Stomach smooth muscle (tissue), 2 donors: Measurements from ENCODE around the gene IRF9.
A peak's percentile ranks its signal among the peaks of the same experiment; 100 is the strongest.
"Not testable (repeated sequence)": the region's sequence is repeated elsewhere in the genome, so short reads cannot be mapped to it uniquely, and the experiment has no call there.

ENCODE experiments used
- H3K27ac ChIP-seq: one replicate; pipeline ENCODE4 v1.7.0; 2013; ENCODE audit warnings: mild to moderate bottlenecking, low read length, inconsistent platforms
- H3K27me3 ChIP-seq, 2 donors: one replicate each; pipeline ENCODE4 v1.7.0; 2013; ENCODE audit warnings: low read length in 2 of 2; ENCODE audit not compliant: insufficient read depth in 2 of 2, control insufficient read depth in 1 of 2
- H3K36me3 ChIP-seq, 2 donors: one replicate each; pipeline ENCODE4 v1.7.0; 2013; ENCODE audit warnings: low read length in 2 of 2; ENCODE audit not compliant: control insufficient read depth in 2 of 2, insufficient read depth in 2 of 2
- H3K4me1 ChIP-seq: one replicate; pipeline ENCODE4 v1.7.0; 2013; ENCODE audit warnings: low read length; ENCODE audit not compliant: control insufficient read depth, insufficient read depth
- H3K4me3 ChIP-seq, 2 donors: one replicate each; pipeline ENCODE4 v1.7.0; 2013; ENCODE audit warnings: low read length in 2 of 2
- H3K9ac ChIP-seq, 2 donors: one replicate each; pipeline ENCODE4 v1.7.0; 2013; ENCODE audit warnings: low read length in 2 of 2, mild to moderate bottlenecking in 1 of 2
- H3K9me3 ChIP-seq, 2 donors: one replicate each; pipeline ENCODE4 v1.7.0; 2013; ENCODE audit warnings: low read length in 2 of 2; ENCODE audit not compliant: control insufficient read depth in 2 of 2
- donor health status: healthy.
- donor health status: Pancreatic carcinoma.

The IRF9 gene

DNA sequence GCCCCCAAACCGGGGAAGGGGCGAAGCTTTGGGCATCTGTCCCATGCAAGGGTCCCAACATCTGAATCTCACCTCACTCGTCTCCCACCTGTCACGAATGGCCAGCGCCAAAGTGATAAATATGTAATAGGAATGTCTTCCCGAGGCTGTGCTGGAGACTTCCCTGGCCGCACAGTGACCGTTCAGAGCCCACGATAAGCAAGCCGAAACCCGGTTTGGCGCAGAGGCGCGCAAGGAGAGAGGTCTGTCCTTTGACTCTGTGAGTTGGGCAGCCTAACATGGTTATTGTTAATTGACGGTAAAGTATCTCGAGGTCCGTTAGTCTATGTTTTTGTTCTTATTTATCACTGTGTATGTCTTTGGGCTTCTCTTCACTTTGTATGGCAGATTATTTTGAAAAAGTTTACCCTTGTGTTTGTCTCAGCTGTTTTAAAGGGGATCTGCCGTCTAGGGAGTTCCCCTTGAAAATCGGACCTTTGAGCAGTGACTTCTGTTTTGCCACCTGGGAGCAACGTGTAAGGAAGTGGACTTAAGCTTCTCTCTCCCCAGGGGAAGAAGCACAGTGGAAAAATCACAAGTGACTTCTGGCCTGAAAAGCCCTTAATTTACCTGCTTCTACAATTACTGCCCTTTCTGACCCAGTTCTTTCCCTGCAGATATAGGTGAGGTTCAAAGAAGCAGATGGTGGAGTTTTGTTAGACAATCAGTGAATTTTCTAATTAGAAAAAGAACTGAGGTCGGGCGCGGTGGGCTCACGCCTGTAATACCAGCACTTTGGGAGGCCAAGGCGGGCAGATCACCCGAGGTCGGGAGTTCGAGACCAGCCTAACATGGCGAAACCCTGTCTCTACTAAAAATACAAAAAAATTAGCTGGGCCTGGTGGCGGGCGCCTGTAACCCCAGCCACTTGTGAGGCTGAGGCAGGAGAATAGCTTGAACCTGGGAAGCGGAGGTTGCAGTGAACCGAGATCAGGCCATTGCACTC is 35.3 kb downstream of the IRF9 start:
- Histone ChIP-seq H3K4me3 (peak overlapping the region; percentile 96 to 99), H3K27ac (peak overlapping the region; percentile 96), H3K9ac (peak overlapping the region; percentile 96 to 99), H3K36me3 (peaks cover 10 to 14% of the 10 kb centered on the region in 2 donors), H3K4me1 (peaks cover 30% of the 10 kb centered on the region), H3K9me3 (no peaks in the 10 kb centered on the region), H3K27me3 (no peaks in the 10 kb centered on the region)

DNA sequence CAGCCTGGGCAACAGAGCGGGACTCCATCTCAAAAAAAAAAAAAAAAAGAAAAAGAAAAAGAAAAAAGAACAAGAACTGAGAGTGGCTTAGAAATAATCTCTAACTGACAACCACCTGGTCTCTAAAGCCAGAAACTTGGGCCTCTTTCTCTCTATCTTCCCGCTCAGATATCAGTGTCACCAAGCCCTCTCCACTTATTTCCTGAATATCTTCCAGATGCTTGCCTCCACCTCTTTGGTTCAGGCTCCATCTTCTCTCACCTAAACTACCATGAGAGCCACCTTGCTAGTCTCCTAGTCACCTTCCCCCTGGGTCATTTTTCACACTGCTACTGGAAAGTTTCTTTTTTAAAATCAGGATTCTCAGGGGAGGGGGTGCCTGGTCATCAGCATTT is 36.0 kb downstream of the IRF9 start:
- H3K9ac ChIP-seq, result no peak overlapping the region
- H3K27me3 ChIP-seq, result no peaks in the 10 kb centered on the region
- H3K4me1 ChIP-seq, result peaks cover 30% of the 10 kb centered on the region
- no peaks in the 10 kb centered on the region for H3K9me3 ChIP-seq
- no peak overlapping the region for H3K27ac ChIP-seq
- H3K36me3 ChIP-seq, result peaks cover 10 to 13% of the 10 kb centered on the region in 2 donors
- no peak overlapping the region for H3K4me3 ChIP-seq

DNA sequence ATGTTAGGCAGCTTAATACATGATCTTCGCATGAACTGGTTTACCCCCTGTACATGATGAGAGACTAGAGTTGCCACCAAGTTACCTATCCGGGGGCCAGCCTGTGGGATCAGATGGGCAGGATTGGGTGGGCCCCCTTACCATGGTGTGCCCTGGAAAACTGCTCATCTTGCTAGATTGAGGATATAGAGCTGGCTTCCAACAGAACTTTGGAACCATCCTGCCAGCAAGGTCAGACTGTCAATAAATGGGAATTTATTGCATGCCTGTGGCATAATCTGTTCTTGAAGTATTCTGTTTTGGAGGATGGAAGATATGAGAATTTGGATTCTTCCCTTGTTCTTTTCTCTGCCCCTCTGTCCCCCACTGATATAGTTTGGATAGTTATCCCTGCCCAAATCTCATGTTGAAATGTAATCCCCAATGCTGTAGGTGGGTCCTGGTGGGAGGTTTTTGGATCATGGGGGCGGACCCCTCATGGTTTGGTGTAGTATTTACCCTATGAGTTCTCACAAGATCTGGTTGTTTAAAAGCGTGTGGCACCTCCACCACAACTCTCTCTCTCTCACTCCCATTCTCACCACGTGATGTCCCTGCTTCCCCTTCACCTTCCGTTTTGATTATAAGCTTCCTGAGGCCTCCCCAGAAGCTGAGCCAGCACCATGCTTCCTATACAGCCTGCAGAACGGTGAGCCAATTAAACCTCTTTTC is 37.9 kb downstream of the IRF9 start:
- H3K27ac ChIP-seq, result no peak overlapping the region
- H3K9ac ChIP-seq, result peak overlapping the region in 1 of 2 donors; percentile 21
- peaks cover 25% of the 10 kb centered on the region for H3K4me1 ChIP-seq
- H3K27me3 ChIP-seq, result no peaks in the 10 kb centered on the region
- no peak overlapping the region for H3K4me3 ChIP-seq
- H3K36me3 ChIP-seq, result peaks cover 3 to 6% of the 10 kb centered on the region in 2 donors
- H3K9me3 ChIP-seq, result no peaks in the 10 kb centered on the region

DNA sequence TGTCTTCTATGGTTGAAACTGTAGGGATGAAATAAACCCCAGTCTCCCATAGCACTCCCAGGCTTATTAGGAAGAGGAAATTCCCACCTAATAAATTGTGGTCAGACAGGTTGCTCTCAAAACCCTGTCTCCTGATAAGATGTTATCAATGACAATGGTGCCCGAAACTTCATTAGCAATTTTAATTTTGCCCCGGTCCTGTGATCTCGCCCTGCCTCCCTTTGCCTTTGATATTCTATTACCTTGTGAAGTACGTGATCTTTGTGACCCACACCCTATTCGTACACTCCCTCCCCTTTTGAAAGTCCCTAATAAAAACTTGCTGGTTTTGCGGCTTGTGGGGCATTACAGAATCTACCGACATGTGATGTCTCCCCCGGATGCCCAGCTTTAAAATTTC is 41.5 kb downstream of the IRF9 start:
- not testable (repeated sequence) for H3K9ac ChIP-seq, H3K4me1 ChIP-seq, H3K4me3 ChIP-seq, H3K27ac ChIP-seq, H3K9me3 ChIP-seq, H3K27me3 ChIP-seq
- peaks cover 17 to 24% of the 10 kb centered on the region in 2 donors for H3K36me3 ChIP-seq

DNA sequence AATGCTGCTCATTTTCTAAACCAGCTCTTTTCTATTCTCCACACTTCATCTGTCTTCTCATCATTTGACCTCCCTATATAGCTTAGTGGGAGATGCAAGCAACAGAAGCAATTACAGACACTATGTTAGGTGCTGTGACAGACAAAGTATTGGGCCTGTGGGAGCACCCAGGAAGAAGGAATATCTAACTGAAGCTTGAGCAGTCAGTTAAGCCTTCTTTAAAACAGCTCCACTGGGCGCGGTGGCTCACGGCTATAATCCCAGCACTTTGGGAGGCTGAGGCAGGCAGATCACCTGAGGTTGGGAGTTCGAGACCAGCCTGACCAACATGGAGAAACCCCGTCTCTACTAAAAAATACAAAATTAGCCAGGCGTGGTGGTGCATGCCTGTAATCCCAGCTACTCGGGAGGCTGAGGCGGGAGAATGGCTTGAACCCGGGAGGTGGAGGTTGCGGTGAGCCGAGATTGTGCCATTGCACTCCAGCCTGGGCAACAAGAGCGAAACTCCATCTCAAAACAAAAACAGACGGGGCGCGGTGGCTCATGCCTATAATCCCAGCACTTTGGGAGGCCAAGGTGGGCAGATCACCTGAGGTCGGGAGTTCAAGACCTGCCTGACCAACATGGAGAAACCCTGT is 42.3 kb downstream of the IRF9 start:
- H3K4me1 ChIP-seq, H3K9me3 ChIP-seq, H3K4me3 ChIP-seq, H3K27ac ChIP-seq, H3K27me3 ChIP-seq, H3K9ac ChIP-seq: not testable (repeated sequence)
- peaks cover 20 to 32% of the 10 kb centered on the region in 2 donors for H3K36me3 ChIP-seq

DNA sequence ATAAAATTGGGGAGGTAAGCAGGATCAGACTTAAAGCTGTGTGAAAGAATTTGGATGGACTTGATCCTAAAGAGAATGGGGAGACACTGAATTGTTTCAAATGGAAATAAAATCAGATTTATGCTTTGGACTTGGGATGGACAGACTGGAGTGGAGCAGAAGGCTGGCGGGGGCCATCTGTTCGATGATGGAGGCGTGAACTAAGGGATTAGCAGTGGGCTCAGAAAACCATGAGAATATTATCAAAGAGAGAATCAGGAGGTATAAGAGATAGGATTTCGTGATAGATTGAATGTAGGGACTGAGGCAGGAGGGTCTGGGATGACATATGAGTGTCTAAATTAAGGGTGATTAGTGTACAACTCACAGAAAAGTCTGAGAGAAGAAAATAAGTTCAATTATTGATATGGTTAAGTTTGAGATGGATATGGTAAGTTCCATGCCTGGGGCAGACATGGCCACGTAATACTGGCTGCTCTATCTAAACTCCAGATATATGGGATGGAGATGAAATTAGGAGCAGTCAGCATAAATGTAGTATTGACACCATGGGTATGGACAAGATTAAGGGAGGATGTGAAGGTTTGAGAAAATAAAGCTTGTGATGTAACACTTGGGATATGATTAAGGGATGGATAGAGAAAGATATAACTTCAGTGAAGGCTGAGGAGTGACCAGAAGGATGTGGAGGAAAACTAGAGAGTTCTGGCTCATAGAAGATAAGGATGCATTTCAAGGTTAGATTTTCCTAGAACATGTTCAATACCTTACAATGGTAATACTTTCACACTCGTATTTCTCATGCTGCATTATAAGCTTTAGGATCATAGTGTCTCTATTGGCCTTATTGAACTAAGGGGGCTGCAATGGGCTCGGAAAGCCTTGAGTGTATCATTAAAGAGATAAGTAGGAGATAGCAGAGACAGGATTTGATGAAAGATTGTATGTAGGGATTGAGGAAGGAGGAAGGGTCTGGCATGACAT is 43.4 kb downstream of the IRF9 start:
- no peaks in the 10 kb centered on the region for H3K27me3 ChIP-seq
- no peak overlapping the region for H3K4me3 ChIP-seq
- peaks cover 20 to 36% of the 10 kb centered on the region in 2 donors for H3K36me3 ChIP-seq
- H3K9me3 ChIP-seq, result no peaks in the 10 kb centered on the region
- H3K9ac ChIP-seq, result no peak overlapping the region
- no peaks in the 10 kb centered on the region for H3K4me1 ChIP-seq
- H3K27ac ChIP-seq, result no peak overlapping the region

DNA sequence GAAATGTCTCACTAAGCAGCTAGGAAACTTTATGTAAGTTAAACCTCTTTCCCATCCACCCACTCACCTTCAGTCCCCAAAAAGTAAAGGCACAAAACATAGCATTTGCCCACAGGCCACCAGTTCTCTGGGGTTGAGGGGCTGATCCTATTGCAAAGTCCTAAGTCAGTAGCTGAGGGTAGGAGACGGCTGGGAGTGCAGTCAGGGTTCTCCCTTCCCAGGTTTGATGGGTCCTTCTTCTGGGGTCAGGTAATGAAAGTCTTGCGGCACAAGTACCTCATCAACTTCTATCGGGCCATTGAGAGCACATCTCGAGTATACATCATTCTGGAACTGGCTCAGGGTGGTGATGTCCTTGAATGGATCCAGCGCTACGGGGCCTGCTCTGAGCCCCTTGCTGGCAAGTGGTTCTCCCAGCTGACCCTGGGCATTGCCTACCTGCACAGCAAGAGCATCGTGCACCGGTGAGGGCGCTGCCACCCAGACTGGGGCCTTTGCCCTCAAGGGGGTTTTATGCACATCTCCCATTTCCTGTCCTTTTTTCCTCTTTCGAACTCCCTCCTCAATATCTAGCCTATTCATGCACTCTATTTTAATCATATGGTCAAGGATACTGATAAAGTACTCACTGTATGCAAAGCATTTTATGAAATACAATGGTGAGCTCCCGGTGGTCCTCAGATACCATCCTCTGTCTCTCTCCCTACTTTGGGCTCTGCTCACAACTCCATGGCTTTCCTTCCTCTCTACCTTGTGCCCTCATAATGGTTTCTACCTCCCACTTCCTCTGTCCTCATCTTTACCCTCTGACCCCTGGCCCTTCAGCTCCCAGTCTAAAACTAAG is 45.4 kb downstream of the IRF9 start:
- H3K9ac ChIP-seq, result no peak overlapping the region
- H3K9me3 ChIP-seq, result no peaks in the 10 kb centered on the region
- no peak overlapping the region for H3K27ac ChIP-seq
- no peak overlapping the region for H3K4me3 ChIP-seq
- H3K36me3 ChIP-seq, result peaks cover 35 to 52% of the 10 kb centered on the region in 2 donors
- H3K4me1 ChIP-seq, result no peaks in the 10 kb centered on the region
- H3K27me3 ChIP-seq, result no peaks in the 10 kb centered on the region

DNA sequence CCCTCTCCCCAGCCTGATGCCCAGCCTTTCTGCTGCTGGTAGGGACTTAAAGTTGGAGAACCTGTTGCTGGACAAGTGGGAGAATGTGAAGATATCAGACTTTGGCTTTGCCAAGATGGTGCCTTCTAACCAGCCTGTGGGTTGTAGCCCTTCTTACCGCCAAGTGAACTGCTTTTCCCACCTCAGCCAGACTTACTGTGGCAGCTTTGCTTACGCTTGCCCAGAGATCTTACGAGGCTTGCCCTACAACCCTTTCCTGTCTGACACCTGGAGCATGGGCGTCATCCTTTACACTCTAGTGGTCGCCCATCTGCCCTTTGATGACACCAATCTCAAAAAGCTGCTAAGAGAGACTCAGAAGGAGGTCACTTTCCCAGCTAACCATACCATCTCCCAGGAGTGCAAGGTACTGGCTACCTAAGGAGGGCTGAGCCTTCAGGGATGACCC is 46.1 kb downstream of the IRF9 start:
- Histone ChIP-seq H3K27me3 (no peaks in the 10 kb centered on the region), H3K27ac (no peak overlapping the region), H3K4me1 (no peaks in the 10 kb centered on the region), H3K9me3 (no peaks in the 10 kb centered on the region), H3K4me3 (no peak overlapping the region), H3K36me3 (peaks cover 35 to 50% of the 10 kb centered on the region in 2 donors), H3K9ac (no peak overlapping the region)

DNA sequence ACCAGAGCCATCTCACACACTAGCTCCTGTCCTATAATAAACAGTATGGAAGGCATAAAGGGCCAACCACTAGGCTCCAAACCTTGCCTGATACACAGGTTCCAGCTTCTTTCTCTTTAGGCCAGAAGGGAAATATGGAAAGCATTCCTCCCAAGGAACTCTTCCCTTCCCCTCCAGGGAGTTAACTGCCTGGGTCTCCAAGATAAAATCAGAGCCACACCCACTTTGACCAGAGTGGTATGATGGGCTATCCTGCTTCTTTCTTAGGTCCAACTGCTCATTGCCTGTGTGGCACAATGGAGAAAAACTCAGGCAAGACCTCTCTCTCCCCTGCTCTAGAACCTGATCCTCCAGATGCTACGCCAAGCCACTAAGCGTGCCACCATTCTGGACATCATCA is 46.6 kb downstream of the IRF9 start:
- Histone ChIP-seq H3K4me3 (no peak overlapping the region), H3K27ac (no peak overlapping the region), H3K27me3 (no peaks in the 10 kb centered on the region), H3K4me1 (no peaks in the 10 kb centered on the region), H3K36me3 (peaks cover 35 to 50% of the 10 kb centered on the region in 2 donors), H3K9ac (no peak overlapping the region), H3K9me3 (no peaks in the 10 kb centered on the region)
